ENCODE data around the gene GSN. TPM values are rescaled to one million over a fixed set of nuclear protein-coding genes. Genes with fewer than 3 reads are reported as not detected.

Gene GSN
- total RNA-seq, 1 experiment from 2014 or later = 68.3 TPM

GRCh38 chr9:121261107-121261460, 6.9 kb upstream of the GSN start:
- no peak overlapping the region for H3K27ac Mint-ChIP-seq (ENCODE audit: unreplicated experiment)
- no peak for DNase-seq
- H3K27me3 Mint-ChIP-seq (ENCODE audit: unreplicated experiment) = peaks cover 27% of the 10 kb centered on the region
- intact Hi-C loops (cut with micrococcal nuclease; ENCODE audit: unreplicated experiment) = no loop called here
- TF ChIP-seq CTCF (IDR thresholded peaks at IDR 0.05; ENCODE audit: unreplicated experiment) = no peak
- H3K9me3 Mint-ChIP-seq (ENCODE audit: low read depth, unreplicated experiment) = no peaks in the 10 kb centered on the region
- H3K4me3 Mint-ChIP-seq (ENCODE audit: low read depth, unreplicated experiment) = no peak overlapping the region
- BruUV-seq (replicated peaks) = no TSS peak
- CTCF ChIA-PET = no interaction called here
- H3K4me1 Mint-ChIP-seq (ENCODE audit: low read depth, unreplicated experiment) = no peaks in the 10 kb centered on the region
- no peaks in the 10 kb centered on the region for H3K36me3 Mint-ChIP-seq (ENCODE audit: insufficient read depth, unreplicated experiment)

GRCh38 chr9:121261755-121262154, 6.2 kb upstream of the GSN start:
- no TSS peak for BruUV-seq (replicated peaks)
- intact Hi-C loops (cut with micrococcal nuclease; ENCODE audit: unreplicated experiment) = no loop called here
- CTCF ChIA-PET = no interaction called here
- H3K4me1 Mint-ChIP-seq (ENCODE audit: low read depth, unreplicated experiment) = no peaks in the 10 kb centered on the region
- no peaks in the 10 kb centered on the region for H3K9me3 Mint-ChIP-seq (ENCODE audit: low read depth, unreplicated experiment)
- H3K27ac Mint-ChIP-seq (ENCODE audit: unreplicated experiment) = no peak overlapping the region
- TF ChIP-seq CTCF (IDR thresholded peaks at IDR 0.05; ENCODE audit: unreplicated experiment) = no peak
- H3K4me3 Mint-ChIP-seq (ENCODE audit: low read depth, unreplicated experiment) = no peak overlapping the region
- no peak for DNase-seq
- H3K27me3 Mint-ChIP-seq (ENCODE audit: unreplicated experiment) = peaks cover 27% of the 10 kb centered on the region
- no peaks in the 10 kb centered on the region for H3K36me3 Mint-ChIP-seq (ENCODE audit: insufficient read depth, unreplicated experiment)

GRCh38 chr9:121262423-121262822, 5.5 kb upstream of the GSN start:
- no peak for DNase-seq
- TF ChIP-seq CTCF (IDR thresholded peaks at IDR 0.05; ENCODE audit: unreplicated experiment) = no peak
- Mint-ChIP-seq H3K4me1 (ENCODE audit: low read depth, unreplicated experiment) (no peaks in the 10 kb centered on the region), H3K27me3 (ENCODE audit: unreplicated experiment) (peaks cover 27% of the 10 kb centered on the region), H3K9me3 (ENCODE audit: low read depth, unreplicated experiment) (no peaks in the 10 kb centered on the region), H3K27ac (ENCODE audit: unreplicated experiment) (no peak overlapping the region), H3K4me3 (ENCODE audit: low read depth, unreplicated experiment) (no peak overlapping the region), H3K36me3 (ENCODE audit: insufficient read depth, unreplicated experiment) (peaks cover under 1% of the 10 kb centered on the region)
- intact Hi-C loops (cut with micrococcal nuclease; ENCODE audit: unreplicated experiment) = no loop called here
- CTCF ChIA-PET = no interaction called here
- BruUV-seq (replicated peaks) = no TSS peak

GRCh38 chr9:121262953-121263352, 5.0 kb upstream of the GSN start:
- no peaks in the 10 kb centered on the region for H3K9me3 Mint-ChIP-seq (ENCODE audit: low read depth, unreplicated experiment)
- TF ChIP-seq CTCF (IDR thresholded peaks at IDR 0.05; ENCODE audit: unreplicated experiment) = no peak
- no peak overlapping the region for H3K27ac Mint-ChIP-seq (ENCODE audit: unreplicated experiment)
- BruUV-seq (replicated peaks) = no TSS peak
- no peak overlapping the region for H3K4me3 Mint-ChIP-seq (ENCODE audit: low read depth, unreplicated experiment)
- intact Hi-C loops (cut with micrococcal nuclease; ENCODE audit: unreplicated experiment) = no loop called here
- peaks cover 27% of the 10 kb centered on the region for H3K27me3 Mint-ChIP-seq (ENCODE audit: unreplicated experiment)
- no peaks in the 10 kb centered on the region for H3K4me1 Mint-ChIP-seq (ENCODE audit: low read depth, unreplicated experiment)
- H3K36me3 Mint-ChIP-seq (ENCODE audit: insufficient read depth, unreplicated experiment) = peaks cover 6% of the 10 kb centered on the region
- CTCF ChIA-PET = no interaction called here
- no peak for DNase-seq

- Mint-ChIP-seq H3K4me3 (ENCODE audit: low read depth, unreplicated experiment) (no peak overlapping the region), H3K9me3 (ENCODE audit: low read depth, unreplicated experiment) (no peaks in the 10 kb centered on the region), H3K4me1 (ENCODE audit: low read depth, unreplicated experiment) (peaks cover 15% of the 10 kb centered on the region), H3K27me3 (ENCODE audit: unreplicated experiment) (no peaks in the 10 kb centered on the region), H3K27ac (ENCODE audit: unreplicated experiment) (no peak overlapping the region), H3K36me3 (ENCODE audit: insufficient read depth, unreplicated experiment) (peaks cover 29% of the 10 kb centered on the region)
- CTCF ChIA-PET = no interaction called here
- no peak for DNase-seq
- no peak for TF ChIP-seq CTCF (IDR thresholded peaks at IDR 0.05; ENCODE audit: unreplicated experiment)
- intact Hi-C loops (cut with micrococcal nuclease; ENCODE audit: unreplicated experiment) = no loop called here
- no TSS peak for BruUV-seq (replicated peaks)
Observed at GRCh38 chr9:121266356-121266755, 1.6 kb upstream of the GSN start.
